Activated CD8-positive, alpha-beta T cell treated with anti-CD3 and anti-CD28 coated beads for 36 hours (primary cell): Measurements from ENCODE around the gene DGCR2. TPM values are rescaled to one million over a fixed set of nuclear protein-coding genes. Genes with fewer than 3 reads are reported as not detected.
A peak's percentile ranks its signal among the peaks of the same experiment; 100 is the strongest.

Source experiments
- ATAC-seq: fragments of 200-7000 bp; cut with Tn5 transposase; one replicate; pipeline ENCODE4 v1.10.0; 2021; ENCODE audit warnings: mild to moderate bottlenecking, moderate library complexity
- CTCF ChIA-PET: fragments of 350-600 bp; sonication (Branson Sonifier 250); formaldehyde crosslinking; loops from one replicate; lab custom pipeline; 2021; ENCODE audit warnings: antibody characterized with exemption; lab: Charles Lee
- POLR2A ChIA-PET: fragments of 350-600 bp; sonication (Branson Sonifier 250); formaldehyde crosslinking; loops from one replicate; lab custom pipeline; 2021; ENCODE audit warnings: antibody characterized with exemption; lab: Charles Lee
- DNase-seq: peaks from one replicate; pipeline ENCODE4 v3.0.0-alpha.2; 2020
- H3K27ac Mint-ChIP-seq: one replicate; pipeline ENCODE4 v1.8.0; 2021; ENCODE audit warnings: mild to moderate bottlenecking, mixed read lengths
- H3K27me3 Mint-ChIP-seq: one replicate; pipeline ENCODE4 v1.8.0; 2021; ENCODE audit warnings: mixed read lengths
- H3K36me3 Mint-ChIP-seq: one replicate; pipeline ENCODE4 v1.8.0; 2021; ENCODE audit warnings: low read depth, mixed read lengths
- H3K4me1 Mint-ChIP-seq: one replicate; pipeline ENCODE4 v1.8.0; 2021; ENCODE audit warnings: low read depth, mixed read lengths
- H3K4me3 Mint-ChIP-seq: one replicate; pipeline ENCODE4 v1.8.0; 2021; ENCODE audit warnings: mild to moderate bottlenecking, moderate library complexity, mixed read lengths
- H3K9me3 Mint-ChIP-seq: one replicate; pipeline ENCODE4 v1.8.0; 2021; ENCODE audit warnings: mixed read lengths
- CTCF ChIP-seq: fragments of 200-600 bp; IDR thresholded peaks from one replicate; pipeline ENCODE4 v1.8.0; 2022; ENCODE audit warnings: antibody characterized with exemption, mild to moderate bottlenecking
- intact Hi-C: fragments of 100-400 bp; cut with micrococcal nuclease; formaldehyde crosslinking; loops from one replicate; pipeline ENCODE4 v1.10.0; 2022
- total RNA-seq, 2 experiments: library from RNA; stranded (reverse); gene quantifications; one replicate each; pipeline ENCODE4 v1.2.3, GENCODE V29; 2021

Gene DGCR2
- total RNA-seq, 2 experiments from 2014 or later: 18.0 to 20.0 TPM

DNA sequence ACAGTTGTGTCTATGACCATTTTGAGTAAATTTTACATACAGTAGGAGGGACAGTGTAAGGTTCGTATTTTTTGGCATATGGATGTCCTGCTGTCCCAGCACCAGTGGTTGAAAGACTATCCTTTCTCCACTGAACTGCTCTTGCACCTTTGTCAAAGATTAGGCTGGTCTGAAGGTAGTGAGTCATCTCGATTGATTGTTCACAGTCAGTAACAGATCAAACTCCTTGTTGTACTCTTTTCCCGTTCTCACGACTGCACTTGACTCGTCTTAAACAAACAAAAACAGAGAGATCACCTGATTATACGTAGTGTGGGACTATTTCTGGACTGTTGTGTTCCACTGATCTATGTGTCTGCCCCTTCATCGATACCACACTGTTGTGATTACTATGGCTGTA, 77.1 kb downstream of the DGCR2 start:
- Mint-ChIP-seq H3K27ac (no peak overlapping the region), H3K27me3 (no peaks in the 10 kb centered on the region), H3K36me3 (peaks cover 20% of the 10 kb centered on the region), H3K4me3 (no peak overlapping the region), H3K4me1 (peaks cover under 1% of the 10 kb centered on the region), H3K9me3 (no peaks in the 10 kb centered on the region)
- no peak for DNase-seq
- ChIA-PET CTCF (no interaction called here), POLR2A (no interaction called here)
- intact Hi-C loops: no loop called here
- no peak for TF ChIP-seq CTCF
- no peak for ATAC-seq

DNA sequence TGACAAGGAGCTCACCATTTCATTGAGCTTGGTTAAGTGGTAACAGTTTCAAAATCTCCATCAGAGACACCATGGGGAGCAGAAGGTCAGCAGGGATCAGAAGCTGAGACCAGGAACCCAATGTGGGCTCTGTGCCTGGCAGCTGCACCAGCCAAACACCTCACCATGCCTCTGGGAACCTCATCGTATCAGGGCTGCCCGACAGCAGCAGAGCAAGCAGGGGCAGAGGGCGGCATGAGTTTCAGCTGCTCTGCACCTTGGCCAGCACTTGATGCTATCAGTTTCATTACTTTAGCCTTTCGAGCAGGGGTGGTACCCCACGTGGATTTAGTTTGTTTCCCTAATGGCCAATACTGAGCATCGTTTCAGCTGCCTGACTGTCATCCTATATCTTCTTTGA, 77.8 kb downstream of the DGCR2 start:
- ATAC-seq (no peak), DNase-seq (no peak)
- no peaks in the 10 kb centered on the region for H3K4me1 Mint-ChIP-seq
- ChIA-PET CTCF (interaction anchor here (1.1 kb wide), 1 partner anchor 100 kb away, joined by 4 read pairs; the partner anchor contains the start of gene ESS2), POLR2A (no interaction called here)
- H3K4me3 Mint-ChIP-seq: no peak overlapping the region
- no peak for TF ChIP-seq CTCF
- H3K9me3 Mint-ChIP-seq: no peaks in the 10 kb centered on the region
- peaks cover 20% of the 10 kb centered on the region for H3K36me3 Mint-ChIP-seq
- H3K27ac Mint-ChIP-seq: no peak overlapping the region
- intact Hi-C loops: no loop called here
- no peaks in the 10 kb centered on the region for H3K27me3 Mint-ChIP-seq

DNA sequence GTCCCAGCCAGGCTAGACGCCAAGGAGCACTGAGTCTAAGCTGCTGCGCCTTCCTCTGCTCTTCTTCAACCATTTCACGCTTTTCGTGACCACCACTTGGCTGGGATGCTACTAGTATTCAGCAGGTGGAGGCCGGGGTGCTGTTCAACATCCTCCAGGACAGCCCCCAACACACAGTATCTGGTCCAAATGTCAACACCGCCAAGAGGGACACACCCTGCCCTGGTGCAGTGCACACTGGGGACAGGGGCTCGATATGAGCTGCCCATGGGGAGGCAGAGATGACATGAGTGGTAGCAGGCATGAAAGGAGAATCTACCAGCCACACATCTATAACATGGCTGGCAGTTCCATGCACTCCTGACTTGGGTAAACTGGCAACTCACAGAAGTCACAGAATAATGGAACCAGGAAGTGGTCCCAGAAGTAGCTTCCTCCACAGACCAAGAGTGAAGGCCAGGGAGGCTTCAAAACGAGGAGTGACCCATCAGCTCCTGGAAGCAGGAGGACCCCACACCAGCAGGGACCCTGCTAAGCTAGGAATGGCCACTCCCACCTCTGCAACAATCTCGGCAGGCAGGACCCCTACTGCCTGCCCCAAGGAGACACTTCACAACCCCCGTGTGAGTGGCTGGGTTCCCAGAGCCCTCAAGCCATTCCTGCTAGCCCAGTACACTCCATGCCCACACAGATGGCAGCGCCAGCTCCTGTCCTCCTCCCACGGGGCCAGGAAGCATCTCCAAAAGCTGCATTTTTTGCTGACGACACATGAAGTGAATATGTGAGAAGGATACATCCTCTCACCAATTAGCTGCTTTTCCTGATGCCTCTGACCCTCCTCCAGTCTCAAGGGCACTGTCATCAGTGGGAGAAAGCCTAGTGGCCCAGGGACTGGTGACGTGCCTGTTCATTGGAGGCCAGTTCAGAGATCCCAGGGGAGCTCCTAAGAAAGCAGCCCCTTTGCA, 78.8 kb downstream of the DGCR2 start:
- ChIA-PET CTCF (interaction anchor here (1.0 to 1.1 kb wide), 2 partner anchors 11 to 101 kb away, joined by 3 to 4 read pairs; partner anchors contain the start of gene ESS2), POLR2A (no interaction called here)
- ATAC-seq (no peak), DNase-seq (no peak)
- Mint-ChIP-seq H3K4me3 (no peak overlapping the region), H3K36me3 (peaks cover 13% of the 10 kb centered on the region), H3K9me3 (no peaks in the 10 kb centered on the region), H3K4me1 (no peaks in the 10 kb centered on the region), H3K27me3 (no peaks in the 10 kb centered on the region), H3K27ac (peak overlapping the region; percentile 9)
- TF ChIP-seq CTCF: no peak
- intact Hi-C loops: no loop called here

- Mint-ChIP-seq H3K4me3 (no peak overlapping the region), H3K27ac (no peak overlapping the region), H3K4me1 (no peaks in the 10 kb centered on the region), H3K27me3 (no peaks in the 10 kb centered on the region), H3K36me3 (peaks cover 8% of the 10 kb centered on the region), H3K9me3 (no peaks in the 10 kb centered on the region)
- ATAC-seq: no peak
- CTCF ChIA-PET: no interaction called here
- no peak for DNase-seq
- no peak for TF ChIP-seq CTCF
- intact Hi-C loops: no loop called here
- POLR2A ChIA-PET: no interaction called here
Measured at GRCh38 chr22:19042285-19043120, 79.7 kb downstream of the DGCR2 start.
